ENCODE results near the gene LETM1. TPM values are rescaled to one million over a fixed set of nuclear protein-coding genes. Genes with fewer than 3 reads are reported as not detected.

LETM1 gene
- total RNA-seq, 2 donors from 2014 or later, result 76.2 to 139 TPM

- intact Hi-C loops (cut with DNase I), result no loop called here
- H3K9ac ChIP-seq (ENCODE audit: low read depth in 2 of 2, low read length in 2 of 2), result no peak overlapping the region
- no peaks in the 10 kb centered on the region for H3K4me1 ChIP-seq
- H3K9me3 ChIP-seq, result no peaks in the 10 kb centered on the region
- H3K4me3 ChIP-seq, result no peak overlapping the region
- no peak overlapping the region for H3K27ac ChIP-seq
- no peaks in the 10 kb centered on the region for H3K27me3 ChIP-seq
- no peaks in the 10 kb centered on the region for H3K36me3 ChIP-seq
- DNase-seq, result no peak
- no peak for TF ChIP-seq CTCF (IDR thresholded peaks at IDR 0.05)
These were observed 80.0 kb downstream of the LETM1 start for GRCh38 chr4:1775731-1776500.

GRCh38 chr4:1773754-1774153 is 82.2 kb downstream of the LETM1 start:
- Histone ChIP-seq H3K36me3 (no peaks in the 10 kb centered on the region), H3K27ac (no peak overlapping the region), H3K4me1 (no peaks in the 10 kb centered on the region), H3K27me3 (peaks cover 13% of the 10 kb centered on the region), H3K4me3 (no peak overlapping the region), H3K9me3 (no peaks in the 10 kb centered on the region), H3K9ac (ENCODE audit: low read depth in 2 of 2, low read length in 2 of 2) (no peak overlapping the region)
- intact Hi-C loops (cut with DNase I), result no loop called here
- no peak for DNase-seq
- TF ChIP-seq CTCF (IDR thresholded peaks at IDR 0.05), result no peak

- H3K9ac ChIP-seq (ENCODE audit: low read depth in 2 of 2, low read length in 2 of 2), result no peak overlapping the region
- H3K4me1 ChIP-seq, result no peaks in the 10 kb centered on the region
- no peak overlapping the region for H3K4me3 ChIP-seq
- intact Hi-C loops (cut with DNase I), result no loop called here
- no peaks in the 10 kb centered on the region for H3K9me3 ChIP-seq
- no peak overlapping the region for H3K27ac ChIP-seq
- no peak for TF ChIP-seq CTCF (IDR thresholded peaks at IDR 0.05)
- no peaks in the 10 kb centered on the region for H3K36me3 ChIP-seq
- DNase-seq, result no peak
- H3K27me3 ChIP-seq, result peaks cover 20% of the 10 kb centered on the region
These were observed 83.0 kb downstream of the LETM1 start for GRCh38 chr4:1772853-1773538.

GRCh38 chr4:1771555-1772305 is 84.2 kb downstream of the LETM1 start:
- Histone ChIP-seq H3K9me3 (no peaks in the 10 kb centered on the region), H3K4me1 (no peaks in the 10 kb centered on the region), H3K27ac (no peak overlapping the region), H3K27me3 (peaks cover 26% of the 10 kb centered on the region), H3K36me3 (no peaks in the 10 kb centered on the region), H3K9ac (ENCODE audit: low read depth in 2 of 2, low read length in 2 of 2) (no peak overlapping the region), H3K4me3 (no peak overlapping the region)
- DNase-seq, result no peak
- intact Hi-C loops (cut with DNase I), result no loop called here
- TF ChIP-seq CTCF (IDR thresholded peaks at IDR 0.05), result no peak

- H3K36me3 ChIP-seq, result no peaks in the 10 kb centered on the region
- intact Hi-C loops (cut with DNase I), result no loop called here
- TF ChIP-seq CTCF (IDR thresholded peaks at IDR 0.05), result no peak
- H3K9me3 ChIP-seq, result no peaks in the 10 kb centered on the region
- no peak overlapping the region for H3K4me3 ChIP-seq
- H3K27me3 ChIP-seq, result peaks cover 30% of the 10 kb centered on the region
- no peak for DNase-seq
- no peak overlapping the region for H3K9ac ChIP-seq (ENCODE audit: low read depth in 2 of 2, low read length in 2 of 2)
- H3K27ac ChIP-seq, result no peak overlapping the region
- H3K4me1 ChIP-seq, result no peaks in the 10 kb centered on the region
These were observed 85.1 kb downstream of the LETM1 start for GRCh38 chr4:1770791-1771231.

Measured in colonic mucosa (tissue), 4 donors.